ENCODE results near the gene OR5H1. TPM values are rescaled to one million over a fixed set of nuclear protein-coding genes. Genes with fewer than 3 reads are reported as not detected.

OR5H1 gene
- total and polyA plus RNA-seq, 2 donors (not counting 1 experiment from before 2014, with no cell fraction given): 0.17 TPM; not detected in 1

DNA sequence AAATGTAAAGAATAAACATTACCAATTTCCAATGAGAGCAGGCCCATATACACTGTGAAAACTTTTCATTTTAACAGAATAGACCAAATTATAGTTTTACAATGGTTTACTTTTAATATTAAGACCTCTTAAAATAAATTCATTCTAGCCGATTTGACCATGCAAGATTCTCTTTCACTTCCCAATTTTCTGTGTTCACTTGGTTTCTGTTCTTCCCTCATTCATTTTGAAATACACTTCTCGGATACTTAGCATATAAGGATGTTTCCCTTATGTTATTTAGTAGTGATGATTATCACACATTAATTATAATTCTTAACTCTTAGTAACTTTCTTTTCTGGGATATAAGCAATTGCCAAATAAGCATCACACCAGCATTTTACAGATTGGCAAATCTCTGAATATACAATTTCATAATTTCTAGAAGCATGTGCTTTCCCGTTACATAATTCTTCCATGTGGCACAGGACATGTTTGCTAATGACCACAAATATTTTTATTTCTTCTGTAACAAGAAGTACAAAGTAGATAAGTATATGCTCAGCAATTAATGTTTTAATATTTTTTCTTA is 49.9 kb downstream of the OR5H1 start:
- Histone ChIP-seq H3K9ac (ENCODE audit: low read length) (no peak overlapping the region), H3K27ac (ENCODE audit: low read length in 2 of 2) (no peak overlapping the region), H3K36me3 (replicated peaks in 1 of 2; ENCODE audit: control extremely low read depth in 1 of 2, control insufficient read depth in 1 of 2, extremely low read depth in 1 of 2, insufficient read depth in 2 of 2, low read length in 1 of 2) (no peaks in the 10 kb centered on the region), H4K20me1 (ENCODE audit: control insufficient read depth, insufficient read depth, low read length, poor library complexity, severe bottlenecking) (no peaks in the 10 kb centered on the region), H3K4me2 (replicated peaks; ENCODE audit: low read depth, low read length, poor library complexity, severe bottlenecking) (no peak overlapping the region), H3K27me3 (replicated peaks in 1 of 4; ENCODE audit: control extremely low read depth in 1 of 4, control insufficient read depth in 3 of 4, insufficient read depth in 4 of 4, low read length in 3 of 4) (no peaks in the 10 kb centered on the region), H3K79me2 (ENCODE audit: control insufficient read depth, insufficient read depth, low read length) (no peaks in the 10 kb centered on the region), H2AFZ (ENCODE audit: insufficient read depth, low read depth, low read length, poor library complexity, severe bottlenecking) (no peak overlapping the region), H3K4me1 (ENCODE audit: control insufficient read depth in 2 of 2, insufficient read depth in 2 of 2, low read length in 2 of 2) (no peaks in the 10 kb centered on the region), H3K9me3 (ENCODE audit: control extremely low read depth in 1 of 3, control insufficient read depth in 2 of 3, insufficient read depth in 1 of 3, low read length in 2 of 3) (no peaks in the 10 kb centered on the region), H3K4me3 (ENCODE audit: control extremely low read depth in 1 of 5, extremely low read depth in 1 of 5, insufficient read depth in 1 of 5, low read depth in 2 of 5, low read length in 4 of 5) (no peak overlapping the region)
- TF ChIP-seq, protein P1, sequence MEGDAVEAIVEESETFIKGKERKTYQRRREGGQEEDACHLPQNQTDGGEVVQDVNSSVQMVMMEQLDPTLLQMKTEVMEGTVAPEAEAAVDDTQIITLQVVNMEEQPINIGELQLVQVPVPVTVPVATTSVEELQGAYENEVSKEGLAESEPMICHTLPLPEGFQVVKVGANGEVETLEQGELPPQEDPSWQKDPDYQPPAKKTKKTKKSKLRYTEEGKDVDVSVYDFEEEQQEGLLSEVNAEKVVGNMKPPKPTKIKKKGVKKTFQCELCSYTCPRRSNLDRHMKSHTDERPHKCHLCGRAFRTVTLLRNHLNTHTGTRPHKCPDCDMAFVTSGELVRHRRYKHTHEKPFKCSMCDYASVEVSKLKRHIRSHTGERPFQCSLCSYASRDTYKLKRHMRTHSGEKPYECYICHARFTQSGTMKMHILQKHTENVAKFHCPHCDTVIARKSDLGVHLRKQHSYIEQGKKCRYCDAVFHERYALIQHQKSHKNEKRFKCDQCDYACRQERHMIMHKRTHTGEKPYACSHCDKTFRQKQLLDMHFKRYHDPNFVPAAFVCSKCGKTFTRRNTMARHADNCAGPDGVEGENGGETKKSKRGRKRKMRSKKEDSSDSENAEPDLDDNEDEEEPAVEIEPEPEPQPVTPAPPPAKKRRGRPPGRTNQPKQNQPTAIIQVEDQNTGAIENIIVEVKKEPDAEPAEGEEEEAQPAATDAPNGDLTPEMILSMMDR (IDR thresholded peaks at IDR 0.05): no peak
- TF ChIP-seq EZH2 (IDR thresholded peaks at IDR 0.05; ENCODE audit: borderline replicate concordance, insufficient read depth, low read depth, low read length, poor library complexity, severe bottlenecking): no peak
- Mint-ChIP-seq H3K9me3 (ENCODE audit: insufficient read depth) (no peaks in the 10 kb centered on the region), H3K4me1 (no peaks in the 10 kb centered on the region), H3K4me3 (no peak overlapping the region), H3K27me3 (no peaks in the 10 kb centered on the region), H3K27ac (no peak overlapping the region)
- DNase-seq: no peak
- intact Hi-C loops (cut with micrococcal nuclease): no loop called here
- CTCF ChIA-PET: no interaction called here
- ATAC-seq (ENCODE audit: low read depth): no peak
- no CpG with 5 or more reads among the region's 3 CpGs for WGBS (ENCODE audit: insufficient coverage)
- POLR2A ChIA-PET: no interaction called here

DNA sequence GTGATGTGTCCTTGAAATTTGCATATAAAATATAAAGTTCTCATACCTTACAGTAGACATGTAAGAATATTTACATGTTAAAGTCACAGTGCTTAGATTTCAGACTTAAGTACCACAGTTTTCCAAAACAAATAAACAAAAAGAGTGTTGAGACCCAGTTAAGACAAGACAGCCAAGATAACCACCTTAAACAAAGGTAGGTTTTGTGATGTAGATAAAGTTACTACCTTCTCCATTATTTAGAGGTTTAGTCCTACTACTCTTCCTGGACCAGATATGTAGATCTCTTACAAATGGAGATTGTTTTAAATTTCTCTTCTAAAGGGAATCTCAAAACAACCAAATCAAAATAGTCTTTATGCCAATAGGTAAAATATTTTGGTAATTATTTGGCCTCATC is 51.7 kb downstream of the OR5H1 start:
- no peak overlapping the region for H3K9ac ChIP-seq (ENCODE audit: low read length)
- DNase-seq (no peak), ATAC-seq (ENCODE audit: low read depth) (no peak)
- H4K20me1 ChIP-seq (ENCODE audit: control insufficient read depth, insufficient read depth, low read length, poor library complexity, severe bottlenecking): no peaks in the 10 kb centered on the region
- no peaks in the 10 kb centered on the region for H3K36me3 ChIP-seq (replicated peaks in 1 of 2; ENCODE audit: control extremely low read depth in 1 of 2, control insufficient read depth in 1 of 2, extremely low read depth in 1 of 2, insufficient read depth in 2 of 2, low read length in 1 of 2)
- H3K27ac ChIP-seq (ENCODE audit: low read length in 2 of 2): no peak overlapping the region
- no peak for TF ChIP-seq EZH2 (IDR thresholded peaks at IDR 0.05; ENCODE audit: borderline replicate concordance, insufficient read depth, low read depth, low read length, poor library complexity, severe bottlenecking)
- TF ChIP-seq, protein P1 (IDR thresholded peaks at IDR 0.05): no peak
- no peaks in the 10 kb centered on the region for H3K9me3 Mint-ChIP-seq (ENCODE audit: insufficient read depth)
- H3K27me3 ChIP-seq (replicated peaks in 1 of 4; ENCODE audit: control extremely low read depth in 1 of 4, control insufficient read depth in 3 of 4, insufficient read depth in 4 of 4, low read length in 3 of 4): no peaks in the 10 kb centered on the region
- H2AFZ ChIP-seq (ENCODE audit: insufficient read depth, low read depth, low read length, poor library complexity, severe bottlenecking): no peak overlapping the region
- POLR2A ChIA-PET: no interaction called here
- no peaks in the 10 kb centered on the region for H3K9me3 ChIP-seq (ENCODE audit: control extremely low read depth in 1 of 3, control insufficient read depth in 2 of 3, insufficient read depth in 1 of 3, low read length in 2 of 3)
- no peak overlapping the region for H3K27ac Mint-ChIP-seq
- H3K4me3 Mint-ChIP-seq: no peak overlapping the region
- H3K27me3 Mint-ChIP-seq: no peaks in the 10 kb centered on the region
- H3K79me2 ChIP-seq (ENCODE audit: control insufficient read depth, insufficient read depth, low read length): no peaks in the 10 kb centered on the region
- intact Hi-C loops (cut with micrococcal nuclease): no loop called here
- H3K4me2 ChIP-seq (replicated peaks; ENCODE audit: low read depth, low read length, poor library complexity, severe bottlenecking): no peak overlapping the region
- H3K4me1 ChIP-seq (ENCODE audit: control insufficient read depth in 2 of 2, insufficient read depth in 2 of 2, low read length in 2 of 2): no peaks in the 10 kb centered on the region
- no peaks in the 10 kb centered on the region for H3K4me1 Mint-ChIP-seq
- CTCF ChIA-PET: no interaction called here
- no peak overlapping the region for H3K4me3 ChIP-seq (ENCODE audit: control extremely low read depth in 1 of 5, extremely low read depth in 1 of 5, insufficient read depth in 1 of 5, low read depth in 2 of 5, low read length in 4 of 5)

All from B cell (primary cell).